Esophagus squamous epithelium (tissue), 5 donors: ENCODE measurements around the gene PLEKHH2. TPM values are rescaled to one million over a fixed set of nuclear protein-coding genes. Genes with fewer than 3 reads are reported as not detected.

ENCODE experiments used
- DNase-seq: peaks from one replicate; lab custom pipeline; 2025; lab: John Stamatoyannopoulos, UW
- H3K27ac ChIP-seq, 4 donors: fragments of 200-600 bp; sonication (generic); one replicate each; pipeline ENCODE4 v1.5.1; 2016 to 2019; ENCODE audit warnings: mild to moderate bottlenecking in 1 of 4
- H3K27me3 ChIP-seq, 4 donors: fragments of 200-600 bp; sonication (generic); 1 replicate in 3 of 4; 2 replicates in 1 of 4; pipeline versions ENCODE4 v1.5.1 to v1.6.0; 2017 to 2021; ENCODE audit warnings: antibody characterized with exemption in 1 of 4
- H3K36me3 ChIP-seq, 3 donors: fragments of 200-600 bp; sonication (generic); one replicate each; pipeline ENCODE4 v1.5.1; 2016 to 2019
- H3K4me1 ChIP-seq, 3 donors: fragments of 200-600 bp; sonication (generic); one replicate each; pipeline ENCODE4 v1.5.1; 2017 to 2019
- H3K4me3 ChIP-seq, 4 donors: fragments of 200-600 bp; sonication (generic); 1 replicate in 3 of 4; 2 replicates in 1 of 4; pipeline ENCODE4 v1.5.1; 2016 to 2019; ENCODE audit warnings: mild to moderate bottlenecking in 2 of 4, moderate library complexity in 1 of 4
- H3K9me3 ChIP-seq, 3 donors: fragments of 200-600 bp; sonication (generic); one replicate each; pipeline ENCODE4 v1.5.1; 2016 to 2019
- CTCF ChIP-seq, 6 experiments: fragments of 450-650 bp in 4 of 6; fragments of 200-600 bp in 2 of 6; sonication (generic) in 2 of 6; IDR thresholded peaks; one replicate each; pipeline ENCODE4 v1.5.1; 2016 to 2019; ENCODE audit warnings: antibody characterized with exemption in 6 of 6, mild to moderate bottlenecking in 4 of 6, moderate library complexity in 4 of 6
- POLR2A ChIP-seq, 4 donors: fragments of 450-650 bp; IDR thresholded peaks; one replicate each; pipeline ENCODE4 v1.6.1; 2017; ENCODE audit warnings: antibody characterized with exemption in 4 of 4, mild to moderate bottlenecking in 4 of 4, moderate library complexity in 3 of 4
- WGBS, 2 donors: methylation state at CpG; one replicate each; pipeline ENCODE4 v1.1.5; 2018; 5-methylcytosine and 5-hydroxymethylcytosine counted together
- intact Hi-C: fragments of 100-400 bp; cut with DNase I; formaldehyde crosslinking; loops from one replicate; pipeline ENCODE4 v1.15.0; 2022
- total RNA-seq, 4 donors: library from RNA; depleted of rRNA; stranded (reverse); fragments of >200 nt; gene quantifications; one replicate each; pipeline ENCODE4 v1.1.0, GENCODE V29; 2016
- donor health status: DM: yes; HTN: yes; CAD: no.

PLEKHH2 gene
- total RNA-seq, 4 donors from 2014 or later: 1.7 to 25.7 (median 8.3) TPM

GRCh38 chr2:43803113-43803512, 166.1 kb downstream of the PLEKHH2 start:
- TF ChIP-seq CTCF (IDR thresholded peaks at IDR 0.05): no peak
- no peak for TF ChIP-seq POLR2A (IDR thresholded peaks at IDR 0.05)
- Histone ChIP-seq H3K4me3 (no peak overlapping the region), H3K36me3 (peaks cover 0 to 42% (median 0%) of the 10 kb centered on the region in 3 donors), H3K4me1 (no peaks in the 10 kb centered on the region), H3K27me3 (no peaks in the 10 kb centered on the region), H3K27ac (no peak overlapping the region), H3K9me3 (no peaks in the 10 kb centered on the region)
- intact Hi-C loops: no loop called here
- WGBS, 2 donors: 65 to 89% methylated on average over 1 of the region's 1 CpG
- no peak for DNase-seq

GRCh38 chr2:43806719-43807031, 169.6 kb downstream of the PLEKHH2 start:
- whole genome bisulfite sequencing, 2 donors: 80 to 81% methylated on average over 2 of the region's 2 CpGs
- Histone ChIP-seq H3K4me1 (no peaks in the 10 kb centered on the region), H3K36me3 (peaks cover 0 to 75% (median 0%) of the 10 kb centered on the region in 3 donors)

GRCh38 chr2:43810452-43810851, 173.4 kb downstream of the PLEKHH2 start:
- 51 to 62% methylated on average over 2 of the region's 2 CpGs for WGBS, 2 donors
- Histone ChIP-seq H3K4me3 (no peak overlapping the region), H3K9me3 (no peaks in the 10 kb centered on the region), H3K27me3 (no peaks in the 10 kb centered on the region), H3K4me1 (no peaks in the 10 kb centered on the region), H3K36me3 (peaks cover 0 to 67% (median 0%) of the 10 kb centered on the region in 3 donors), H3K27ac (no peak overlapping the region)
- intact Hi-C loops: no loop called here
- no peak for DNase-seq
- no peak for TF ChIP-seq POLR2A (IDR thresholded peaks at IDR 0.05)

More at GRCh38 chr2:43806719-43807031, 169.6 kb downstream of the PLEKHH2 start:
- Histone ChIP-seq H3K4me3 (no peak overlapping the region), H3K9me3 (no peaks in the 10 kb centered on the region), H3K27me3 (no peaks in the 10 kb centered on the region), H3K27ac (no peak overlapping the region)
- no peak for TF ChIP-seq POLR2A (IDR thresholded peaks at IDR 0.05)
- no peak for TF ChIP-seq CTCF (IDR thresholded peaks at IDR 0.05)
- intact Hi-C loops: no loop called here
- no peak for DNase-seq

- Histone ChIP-seq H3K27me3 (no peaks in the 10 kb centered on the region), H3K9me3 (no peaks in the 10 kb centered on the region), H3K27ac (no peak overlapping the region), H3K4me3 (no peak overlapping the region), H3K4me1 (no peaks in the 10 kb centered on the region), H3K36me3 (peaks cover 0 to 63% (median 0%) of the 10 kb centered on the region in 3 donors)
- WGBS, 2 donors: 59 to 79% methylated on average over 1 of the region's 1 CpG
- no peak for DNase-seq
- TF ChIP-seq CTCF (IDR thresholded peaks at IDR 0.05) (no peak), POLR2A (IDR thresholded peaks at IDR 0.05) (no peak)
- intact Hi-C loops: no loop called here
Measured at GRCh38 chr2:43810888-43811287, 173.8 kb downstream of the PLEKHH2 start.

- no peak for DNase-seq
- Histone ChIP-seq H3K36me3 (peaks cover 0 to 52% (median 0%) of the 10 kb centered on the region in 3 donors), H3K4me3 (no peak overlapping the region), H3K9me3 (no peaks in the 10 kb centered on the region), H3K4me1 (no peaks in the 10 kb centered on the region), H3K27me3 (no peaks in the 10 kb centered on the region), H3K27ac (no peak overlapping the region)
- WGBS, 2 donors: 61 to 65% methylated on average over 2 of the region's 2 CpGs
- TF ChIP-seq CTCF (IDR thresholded peaks at IDR 0.05) (no peak), POLR2A (IDR thresholded peaks at IDR 0.05) (no peak)
- intact Hi-C loops: no loop called here
Measured at GRCh38 chr2:43812006-43812405, 174.9 kb downstream of the PLEKHH2 start.

GRCh38 chr2:43812947-43813346, 175.9 kb downstream of the PLEKHH2 start:
- H3K36me3 ChIP-seq: peaks cover 0 to 47% (median 0%) of the 10 kb centered on the region in 3 donors
- no peak for DNase-seq
- intact Hi-C loops: no loop called here
- no peak for TF ChIP-seq CTCF (IDR thresholded peaks at IDR 0.05)
- TF ChIP-seq POLR2A (IDR thresholded peaks at IDR 0.05): no peak
- no peak overlapping the region for H3K4me3 ChIP-seq
- no peak overlapping the region for H3K27ac ChIP-seq
- no peaks in the 10 kb centered on the region for H3K9me3 ChIP-seq
- WGBS, 2 donors: 59 to 78% methylated on average over 2 of the region's 2 CpGs
- H3K4me1 ChIP-seq: no peaks in the 10 kb centered on the region
- H3K27me3 ChIP-seq: no peaks in the 10 kb centered on the region
